H54 (cell line): ENCODE data around the gene C10orf53.

Source experiments
- DNase-seq: peaks from one replicate; pipeline ENCODE4 v3.0.0; 2011; ENCODE audit warnings: low spot score, mixed read lengths; ENCODE audit not compliant: insufficient read length
- FAIRE-seq: peaks from 3 replicates; lab custom pipeline; 2011; peaks lifted over from hg19 to GRCh38; lab: Jason Lieb, UNC
- POLR2A ChIP-seq: IDR thresholded peaks from 2 replicates; pipeline ENCODE4 v1.6.1; 2011; ENCODE audit warnings: low read depth, mild to moderate bottlenecking, low read length

C10orf53 gene

DNA sequence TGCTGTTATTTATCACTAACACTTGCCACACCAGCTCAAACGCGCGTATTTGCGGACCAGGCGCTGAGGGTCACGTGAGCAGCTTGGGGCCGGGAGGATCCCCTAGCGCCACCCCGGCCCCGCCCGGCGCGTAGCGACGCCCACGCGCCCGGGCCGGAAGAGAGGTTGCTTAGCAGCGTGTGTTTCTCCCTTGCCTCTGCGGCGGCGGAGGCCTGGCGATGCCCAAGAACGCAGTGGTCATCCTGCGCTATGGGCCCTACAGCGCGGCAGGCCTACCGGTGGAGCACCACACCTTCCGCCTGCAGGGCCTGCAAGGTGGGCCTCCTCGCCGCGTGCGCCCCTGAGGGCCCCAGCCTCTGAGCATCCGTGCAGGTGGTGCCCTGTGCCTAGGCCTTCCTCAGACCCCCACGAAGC, at the start of gene C10orf53:
C10orf53 (plus strand) TSS at position 172 of the 414 bp plus-strand sequence; CDS start at position 219, 47 bp downstream.
- DNase-seq (no peak), FAIRE-seq (no peak)
- TF ChIP-seq POLR2A: no peak

DNA sequence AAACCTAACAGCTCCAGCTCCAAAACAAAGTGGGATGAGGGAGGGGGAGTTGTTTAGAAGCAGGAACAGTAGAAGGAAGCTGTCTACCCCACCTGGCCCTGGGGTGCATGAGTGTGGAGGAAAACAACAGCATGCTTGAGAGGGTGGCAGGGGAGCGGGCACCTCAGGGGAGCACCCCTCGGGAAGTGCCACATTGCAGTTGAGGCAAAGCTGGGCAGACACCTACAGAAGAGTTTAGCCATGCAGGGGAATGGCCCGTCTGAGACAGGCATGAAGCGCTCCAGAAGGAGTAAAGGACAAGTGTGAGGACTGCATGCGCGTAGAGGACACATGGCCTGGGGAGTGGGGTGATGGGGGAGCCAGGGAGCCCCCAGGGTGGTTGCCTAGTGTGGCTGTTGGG, 47.5 kb upstream of the C10orf53 start:
- FAIRE-seq (no peak), DNase-seq (no peak)
- TF ChIP-seq POLR2A: no peak

- FAIRE-seq (no peak), DNase-seq (no peak)
- no peak for TF ChIP-seq POLR2A
Observed at GRCh38 chr10:49632406-49633317, 46.8 kb upstream of the C10orf53 start.

GRCh38 chr10:49633327-49634068, 46.0 kb upstream of the C10orf53 start:
- FAIRE-seq (no peak), DNase-seq (no peak)
- no peak for TF ChIP-seq POLR2A

GRCh38 chr10:49634069-49634660, 45.3 kb upstream of the C10orf53 start:
- no peak for TF ChIP-seq POLR2A
- no peak for FAIRE-seq
- DNase-seq: no peak

DNA sequence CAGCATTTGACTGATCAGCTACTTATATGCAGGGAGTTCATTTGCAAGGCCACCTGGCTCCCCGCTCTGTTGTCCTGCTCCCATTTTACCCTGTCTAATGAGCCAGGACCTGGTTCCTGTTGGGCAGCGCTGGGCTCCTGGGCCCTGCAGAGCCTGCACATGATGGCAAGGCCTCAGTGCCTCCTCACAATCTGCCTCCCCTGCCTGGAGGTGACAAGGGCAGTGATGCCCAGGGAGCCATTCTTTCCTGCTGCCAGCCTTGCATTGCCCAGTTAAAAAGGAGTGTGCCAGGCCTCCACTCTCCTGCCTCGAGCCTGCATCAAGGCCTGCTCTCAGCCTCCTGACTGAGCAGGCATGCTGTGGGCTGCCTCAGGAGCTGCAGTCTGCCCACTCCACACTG, 37.1 kb upstream of the C10orf53 start:
- no peak for TF ChIP-seq POLR2A
- no peak for FAIRE-seq
- DNase-seq: no peak

GRCh38 chr10:49643241-49644034, 36.0 kb upstream of the C10orf53 start:
- FAIRE-seq (no peak), DNase-seq (no peak)
- TF ChIP-seq POLR2A: no peak

- no peak for TF ChIP-seq POLR2A
- DNase-seq (no peak), FAIRE-seq (no peak)
Observed at GRCh38 chr10:49644035-49644646, 35.3 kb upstream of the C10orf53 start.

DNA sequence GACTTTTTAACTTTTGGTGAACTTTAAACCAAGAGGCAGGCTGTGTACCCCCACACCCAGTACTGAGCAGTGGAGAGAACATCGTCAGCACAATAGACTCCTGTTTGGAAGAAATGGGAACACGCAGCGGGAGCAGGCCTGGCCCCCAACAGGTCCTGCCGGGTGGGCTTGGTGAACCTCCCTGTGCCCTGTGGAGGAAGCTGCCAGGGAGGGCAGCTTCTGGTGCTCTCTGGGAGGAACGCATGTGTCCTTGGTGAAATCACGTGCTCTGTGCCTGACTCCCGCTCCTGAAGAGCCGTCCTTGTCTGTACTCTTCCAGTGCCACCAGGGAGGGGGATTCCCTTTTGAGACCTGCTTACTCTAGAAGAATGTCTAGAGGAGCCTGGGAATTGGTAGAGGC, 34.0 kb upstream of the C10orf53 start:
- no peak for FAIRE-seq
- TF ChIP-seq POLR2A: no peak
- no peak for DNase-seq

DNA sequence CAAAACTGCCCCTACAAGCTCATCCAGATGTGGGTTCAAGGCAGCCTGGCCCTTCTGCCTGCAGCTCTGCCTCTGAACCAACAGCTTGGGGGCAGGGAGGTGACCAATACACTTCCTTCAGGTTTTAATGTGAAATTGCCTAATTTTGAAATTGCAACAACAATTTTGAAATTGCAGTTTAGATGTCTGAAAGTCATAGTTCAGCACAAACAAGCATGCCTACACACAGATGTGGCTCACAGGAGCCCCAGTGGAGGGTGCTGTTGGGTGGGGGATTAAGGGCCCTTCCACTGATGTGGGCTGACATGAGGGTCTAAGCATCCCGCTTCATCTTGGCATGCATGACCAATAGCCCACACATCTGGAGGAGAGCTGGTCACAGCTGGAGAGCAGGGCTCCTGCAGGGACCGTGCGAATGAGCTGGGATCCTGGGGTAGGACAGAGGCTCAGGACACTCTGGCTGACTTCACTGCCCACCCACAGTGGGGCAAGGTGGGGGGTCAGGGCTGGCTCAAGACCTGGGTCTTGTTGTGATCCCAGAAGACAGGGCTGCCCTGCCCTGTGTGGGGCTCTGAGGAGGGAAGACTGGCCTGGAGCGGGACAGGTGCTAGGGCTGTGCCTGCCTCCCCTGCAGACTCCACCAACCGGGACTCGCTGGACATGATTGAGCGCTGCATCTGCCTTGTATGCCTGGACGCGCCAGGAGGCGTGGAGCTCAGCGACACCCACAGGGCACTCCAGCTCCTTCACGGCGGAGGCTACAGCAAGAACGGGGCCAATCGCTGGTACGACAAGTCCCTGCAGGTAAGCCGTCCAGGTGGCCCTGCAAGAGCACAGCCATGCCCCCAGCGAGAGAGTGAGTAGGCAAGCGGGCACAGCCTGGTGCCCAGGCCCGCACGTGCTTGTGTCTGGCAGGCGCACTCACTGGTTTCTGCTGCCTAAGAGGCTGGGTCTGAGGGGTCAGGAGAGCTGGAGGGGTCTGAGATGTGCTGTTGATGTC, 33.3 kb upstream of the C10orf53 start:
- TF ChIP-seq POLR2A: no peak
- no peak for DNase-seq
- no peak for FAIRE-seq

GRCh38 chr10:49647554-49647953, 31.9 kb upstream of the C10orf53 start:
- no peak for TF ChIP-seq POLR2A
- no peak for FAIRE-seq
- no peak for DNase-seq
